H1 (cell line): ENCODE measurements around the gene SKAP2. TPM values are rescaled to one million over a fixed set of nuclear protein-coding genes. Genes with fewer than 3 reads are reported as not detected.

Experiments used
- CTCF ChIA-PET: fragments of 300-600 bp; sonication (Branson Sonifier 250); formaldehyde crosslinking; loops from one replicate; lab custom pipeline; 2021; ENCODE audit not compliant: partially characterized antibody; lab: Charles Lee
- POLR2A ChIA-PET: fragments of 300-600 bp; sonication (Branson Sonifier 250); formaldehyde crosslinking; loops from one replicate; lab custom pipeline; 2021; ENCODE audit warnings: inconsistent platforms; ENCODE audit not compliant: partially characterized antibody; lab: Charles Lee
- DNase-seq, 2 experiments: peaks; one replicate each; pipeline versions ENCODE4 v3.0.0 to v3.0.0-alpha.2; 2010 to 2022; ENCODE audit warnings: low spot score in 2 of 2, low read depth in 1 of 2, mixed read lengths in 1 of 2
- FAIRE-seq: peaks from 2 replicates; lab custom pipeline; 2011; peaks lifted over from hg19 to GRCh38; lab: Jason Lieb, UNC
- H2AFZ ChIP-seq: 2 replicates; pipeline ENCODE4 v1.8.1; 2012; ENCODE audit warnings: low read length, inconsistent platforms
- H2AK5ac ChIP-seq: 2 replicates; pipeline ENCODE4 v1.6.1; 2013; ENCODE audit warnings: low read depth, low read length
- H2BK120ac ChIP-seq: replicated peaks from 2 replicates; pipeline ENCODE3; 2013; ENCODE audit warnings: low read depth, low read length, inconsistent platforms
- H2BK12ac ChIP-seq: 2 replicates; pipeline ENCODE4 v1.6.1; 2013; ENCODE audit warnings: low read depth, low read length
- H2BK15ac ChIP-seq: 2 replicates; pipeline ENCODE4 v1.6.1; 2013; ENCODE audit warnings: low read length
- H2BK20ac ChIP-seq: 2 replicates; pipeline ENCODE4 v1.6.1; 2013; ENCODE audit warnings: low read length
- H2BK5ac ChIP-seq: 2 replicates; pipeline ENCODE4 v1.6.1; 2013; ENCODE audit warnings: low read depth, low read length
- H3K14ac ChIP-seq: 2 replicates; pipeline ENCODE4 v1.6.1; 2013; ENCODE audit warnings: inconsistent platforms; ENCODE audit not compliant: insufficient read length
- H3K18ac ChIP-seq: 2 replicates; pipeline ENCODE4 v1.6.1; 2013; ENCODE audit warnings: low read length; ENCODE audit errors: extremely low read depth
- H3K23ac ChIP-seq: 2 replicates; pipeline ENCODE4 v1.6.1; 2013; ENCODE audit warnings: inconsistent platforms; ENCODE audit not compliant: insufficient read length
- H3K23me2 ChIP-seq: 2 replicates; pipeline ENCODE4 v1.6.1; 2013; ENCODE audit warnings: low read depth, low read length
- H3K27ac ChIP-seq: 2 replicates; pipeline ENCODE4 v1.6.1; 2011; ENCODE audit warnings: low read depth, low read length, inconsistent platforms
- H3K27me3 ChIP-seq, 4 experiments: replicated peaks in 1 of 4; 1 replicate in 1 of 4; 2 replicates in 3 of 4; pipeline versions ENCODE4 v1.6.1 to v1.8.1; 2011 to 2013; ENCODE audit warnings: low read length in 3 of 4, mild to moderate bottlenecking in 3 of 4, inconsistent platforms in 2 of 4, mixed read lengths in 2 of 4, moderate library complexity in 1 of 4; ENCODE audit not compliant: control insufficient read depth in 3 of 4, insufficient read depth in 3 of 4; ENCODE audit errors: extremely low read depth in 1 of 4
- H3K36me3 ChIP-seq, 4 experiments: 2 replicates each; pipeline versions ENCODE4 v1.6.1 to v1.8.1; 2011 to 2013; ENCODE audit warnings: mild to moderate bottlenecking in 4 of 4, low read length in 3 of 4, moderate library complexity in 2 of 4, control low read depth in 1 of 4, inconsistent platforms in 1 of 4; ENCODE audit not compliant: insufficient read depth in 4 of 4, control insufficient read depth in 2 of 4
- H3K4ac ChIP-seq: replicated peaks from 2 replicates; pipeline ENCODE3; 2013; ENCODE audit warnings: low read length, low read depth, mixed read lengths, inconsistent platforms; ENCODE audit not compliant: insufficient read length
- H3K4me1 ChIP-seq, 4 experiments: replicated peaks in 1 of 4; 1 replicate in 1 of 4; 2 replicates in 3 of 4; pipeline versions ENCODE4 v1.6.1 to v1.8.1; 2011 to 2013; ENCODE audit warnings: low read length in 3 of 4, inconsistent platforms in 2 of 4, mixed read lengths in 1 of 4; ENCODE audit not compliant: insufficient read depth in 4 of 4, control insufficient read depth in 3 of 4
- H3K4me2 ChIP-seq, 2 experiments: 2 replicates each; pipeline versions ENCODE4 v1.6.1 to v1.8.1; 2011 to 2013; ENCODE audit warnings: low read depth in 2 of 2, low read length in 2 of 2, control low read depth in 1 of 2, inconsistent platforms in 1 of 2, mild to moderate bottlenecking in 1 of 2; ENCODE audit not compliant: insufficient read depth in 1 of 2
- H3K4me3 ChIP-seq, 4 experiments: fragments of 200-600, 300-600 bp in 1 of 4; sonication (generic), shearing (Covaris generic), sonication (Bioruptor Twin) in 1 of 4; 2 replicates each; pipeline versions ENCODE4 v1.5.1 to v1.8.1; 2011 to 2016; ENCODE audit warnings: low read length in 4 of 4, low read depth in 3 of 4, control low read depth in 2 of 4, inconsistent platforms in 2 of 4, mild to moderate bottlenecking in 2 of 4, mixed read lengths in 1 of 4, moderate library complexity in 1 of 4; ENCODE audit not compliant: insufficient read depth in 2 of 4; ENCODE audit errors: extremely low read depth in 1 of 4
- H3K56ac ChIP-seq: replicated peaks from 2 replicates; pipeline ENCODE3; 2013; ENCODE audit warnings: low read depth, mild to moderate bottlenecking, mixed read lengths, low read length, inconsistent platforms; ENCODE audit not compliant: insufficient read length
- H3K79me1 ChIP-seq: 2 replicates; pipeline ENCODE4 v1.6.1; 2013; ENCODE audit warnings: low read depth, low read length, control low read depth
- H3K79me2 ChIP-seq, 2 experiments: 2 replicates each; pipeline versions ENCODE4 v1.6.1 to v1.8.1; 2012 to 2013; ENCODE audit warnings: low read length in 2 of 2, mild to moderate bottlenecking in 2 of 2, inconsistent platforms in 1 of 2; ENCODE audit not compliant: insufficient read depth in 2 of 2, control insufficient read depth in 1 of 2
- H3K9ac ChIP-seq, 4 experiments: replicated peaks in 1 of 4; 1 replicate in 1 of 4; 2 replicates in 3 of 4; pipeline versions ENCODE4 v1.6.1 to v1.8.1; 2011 to 2013; ENCODE audit warnings: low read depth in 3 of 4, low read length in 3 of 4, control low read depth in 2 of 4, mild to moderate bottlenecking in 2 of 4, moderate library complexity in 2 of 4, inconsistent platforms in 1 of 4; ENCODE audit errors: extremely low read depth in 1 of 4
- H3K9me3 ChIP-seq, 2 experiments: 2 replicates each; pipeline versions ENCODE4 v1.6.1 to v1.8.1; 2012 to 2013; ENCODE audit warnings: mild to moderate bottlenecking in 2 of 2, moderate library complexity in 2 of 2, control low read depth in 1 of 2, inconsistent platforms in 1 of 2, low read depth in 1 of 2, low read length in 1 of 2, mixed read lengths in 1 of 2; ENCODE audit not compliant: insufficient read depth in 2 of 2
- H4K20me1 ChIP-seq, 2 experiments: replicated peaks in 1 of 2; 2 replicates each; pipeline versions ENCODE3 to v1.8.1; 2011 to 2013; ENCODE audit warnings: inconsistent platforms in 2 of 2, low read length in 2 of 2, mild to moderate bottlenecking in 1 of 2; ENCODE audit not compliant: insufficient read depth in 2 of 2, control insufficient read depth in 1 of 2
- H4K5ac ChIP-seq: 2 replicates; pipeline ENCODE4 v1.6.1; 2013; ENCODE audit warnings: low read length, low read depth, mixed read lengths, inconsistent platforms; ENCODE audit not compliant: insufficient read length
- H4K8ac ChIP-seq: 2 replicates; pipeline ENCODE4 v1.8.0; 2013; ENCODE audit warnings: mild to moderate bottlenecking, moderate library complexity, low read length, inconsistent platforms; ENCODE audit not compliant: insufficient read depth; ENCODE audit errors: extremely low read depth
- H4K91ac ChIP-seq: replicated peaks from 2 replicates; pipeline ENCODE3; 2013; ENCODE audit warnings: low read length, mixed read lengths, inconsistent platforms; ENCODE audit not compliant: insufficient read length
- BCL11A ChIP-seq, 2 experiments: IDR thresholded peaks; one replicate each; pipeline ENCODE4 v1.6.1; 2011; ENCODE audit warnings: low read depth in 2 of 2, low read length in 2 of 2, mild to moderate bottlenecking in 2 of 2
- CBX5 ChIP-seq: fragments of 300-800, 300-1000 bp; sonication (generic); IDR thresholded peaks from 2 replicates; pipeline ENCODE4 v1.7.1; 2016; ENCODE audit warnings: antibody characterized with exemption, low read length, low read depth
- CHD1 ChIP-seq: IDR thresholded peaks from 2 replicates; pipeline ENCODE4 v1.6.1; 2012; ENCODE audit warnings: low read depth, low read length, improper control_type of control experiment
- CHD2 ChIP-seq: IDR thresholded peaks from 2 replicates; pipeline ENCODE4 v1.6.1; 2012; ENCODE audit warnings: low read length, improper control_type of control experiment
- CREB1 ChIP-seq: IDR thresholded peaks from 2 replicates; pipeline ENCODE4 v1.6.1; 2012; ENCODE audit warnings: inconsistent platforms
- EZH2 ChIP-seq: fragments of 200-600 bp; sonication (generic); IDR thresholded peaks from 2 replicates; pipeline ENCODE4 v1.7.1; 2012; ENCODE audit warnings: low read depth, mild to moderate bottlenecking, moderate library complexity, low read length, inconsistent platforms; ENCODE audit not compliant: severe bottlenecking
- MAFK ChIP-seq: IDR thresholded peaks from 2 replicates; pipeline ENCODE4 v1.6.1; 2012; ENCODE audit warnings: low read depth, mild to moderate bottlenecking, improper control_type of control experiment, low read length
- POLR2A ChIP-seq, 2 experiments: IDR thresholded peaks; 1 replicate in 1 of 2; 2 replicates in 1 of 2; pipeline ENCODE4 v1.6.1; 2011; ENCODE audit warnings: low read depth in 2 of 2, low read length in 2 of 2, mild to moderate bottlenecking in 2 of 2; ENCODE audit errors: control extremely low read depth in 1 of 2
- RFX5 ChIP-seq: IDR thresholded peaks from 2 replicates; pipeline ENCODE4 v1.6.1; 2011; ENCODE audit warnings: low read depth, low read length, improper control_type of control experiment, borderline replicate concordance
- RXRA ChIP-seq: IDR thresholded peaks from 2 replicates; pipeline ENCODE4 v1.6.1; 2011; ENCODE audit warnings: low read depth, mild to moderate bottlenecking, low read length, moderate library complexity; ENCODE audit not compliant: insufficient read depth
- SIX5 ChIP-seq: IDR thresholded peaks from 2 replicates; pipeline ENCODE4 v1.6.1; 2011; ENCODE audit warnings: mild to moderate bottlenecking, low read depth, low read length
- SP4 ChIP-seq: IDR thresholded peaks from 2 replicates; pipeline ENCODE4 v1.6.1; 2012; ENCODE audit warnings: low read length, inconsistent platforms
- SRF ChIP-seq: IDR thresholded peaks from 2 replicates; pipeline ENCODE4 v1.6.1; 2011; ENCODE audit warnings: mild to moderate bottlenecking, low read depth, low read length, moderate library complexity
- TAF1 ChIP-seq: IDR thresholded peaks from 2 replicates; pipeline ENCODE4 v1.6.1; 2011; ENCODE audit warnings: mild to moderate bottlenecking, low read depth, low read length
- TCF12 ChIP-seq: IDR thresholded peaks from 2 replicates; pipeline ENCODE4 v1.6.1; 2011; ENCODE audit warnings: low read depth, mild to moderate bottlenecking, low read length
- WGBS, 2 experiments: shearing (Covaris generic) in 1 of 2; methylation state at CpG; one replicate each; pipeline versions ENCODE4 v1.1.6 to v1.1.7; 2013 to 2015; ENCODE audit warnings: low lambda C conversion rate in 2 of 2, mixed read lengths in 2 of 2, inconsistent platforms in 1 of 2, low coverage in 1 of 2, missing lambda C conversion rate in 1 of 2; ENCODE audit not compliant: insufficient replicate concordance in 2 of 2, insufficient coverage in 1 of 2, insufficient read length in 1 of 2; ENCODE audit errors: extremely low coverage in 1 of 2, missing lambda C conversion rate in 1 of 2; 5-methylcytosine and 5-hydroxymethylcytosine counted together
- polyA plus RNA-seq, 7 experiments: library from polyadenylated mRNA; depleted of rRNA in 3 of 7; stranded (reverse) in 5 of 7; unstranded in 2 of 7; fragments of >200 nt in 5 of 7; fragments of 200-250 nt in 2 of 7; gene quantifications; 1 replicate in 5 of 7; 2 replicates in 1 of 7; 4 replicates in 1 of 7; pipeline versions ENCODE4 v1.2.1 to v1.2.3, GENCODE V29; 2011 to 2013; ENCODE audit warnings: missing spikeins in 2 of 7, mixed read lengths in 2 of 7
- total RNA-seq: library from RNA; stranded (reverse); fragmentation: NEBNext Ultra II Directional; extraction: Animal tissue kit (Norgen Biotek cat#: 25700); gene quantifications from 2 replicates; pipeline ENCODE4 v1.2.1, GENCODE V29; 2021

The SKAP2 gene
- total and polyA plus RNA-seq, 2 of the 8 experiments (the other 6 are each of a cell fraction or from before 2014, with no cell fraction given): 0.53 to 5.1 TPM

GRCh38 chr7:26735976-26736600 is 128.3 kb downstream of the SKAP2 start:
- Histone ChIP-seq H3K4me2 (peak overlapping the region in 1 of 2 experiments; percentile 17; a peak in 1 of 4 replicates), H2BK12ac (0 out of 2 replicates have a peak overlapping the region, but pooled peaks have one; percentile 7), H3K9me3 (no peaks in the 10 kb centered on the region), H2BK20ac (no peak overlapping the region), H3K36me3 (no peaks in the 10 kb centered on the region), H3K27me3 (peaks cover 0 to 1% (median 0%) of the 10 kb centered on the region in 4 experiments; a peak in 1 of 7 replicates), H4K20me1 (no peaks in the 10 kb centered on the region), H4K91ac (no peak overlapping the region), H2BK15ac (no peak overlapping the region), H3K27ac (peak overlapping the region; percentile 35; the same call in 1 of the 2 replicates), H2BK120ac (no peak overlapping the region), H3K23ac (no peak overlapping the region), H3K4me3 (no peak overlapping the region; a peak in 1 of 8 replicates), H3K4me1 (peaks cover 0 to 8% (median 1%) of the 10 kb centered on the region in 4 experiments; a peak in 2 of 7 replicates), H3K79me1 (no peaks in the 10 kb centered on the region), H3K4ac (no peak overlapping the region), H2AK5ac (no peak overlapping the region), H3K9ac (no peak overlapping the region), H3K23me2 (no peaks in the 10 kb centered on the region), H2BK5ac (peak overlapping the region; percentile 67), H3K79me2 (no peaks in the 10 kb centered on the region), H4K5ac (no peak overlapping the region), H3K14ac (no peak overlapping the region), H4K8ac (no peak overlapping the region), H3K18ac (no peak overlapping the region), H2AFZ (peak overlapping the region; percentile 35; the same call in 1 of the 2 replicates), H3K56ac (no peak overlapping the region)
- DNase-seq (no peak), FAIRE-seq (peak; percentile 94)
- ChIA-PET POLR2A (no interaction called here), CTCF (interaction anchor here (1.6 kb wide), 1 partner anchor 474 kb away, joined by 3 read pairs; no protein-coding TSS in a partner anchor)
- 10% methylated on average over 2 of the region's 2 CpGs; no CpG with 5 or more reads in 1 of the 2 experiments for WGBS, 2 experiments
- TF ChIP-seq EZH2 (no peak), BCL11A (IDR thresholded peaks at IDR 0.05; ENCODE audit: low read depth in 2 of 2, low read length in 2 of 2) (no peak), CBX5 (no peak), TCF12 (no peak), MAFK (no peak), CHD2 (no peak), RFX5 (no peak), SRF (peak; percentile 65), TAF1 (no peak), POLR2A (IDR thresholded peaks at IDR 0.05; ENCODE audit: control extremely low read depth in 1 of 2, low read depth in 2 of 2, low read length in 2 of 2) (no peak), SIX5 (no peak), SP4 (no peak), CHD1 (no peak), CREB1 (no peak), RXRA (no peak)
